WTC11 (cell line): ENCODE results near the gene ZNF43. TPM values are rescaled to one million over a fixed set of nuclear protein-coding genes. Genes with fewer than 3 reads are reported as not detected.
"Not testable (repeated sequence)": the region's sequence is repeated elsewhere in the genome, so short reads cannot be mapped to it uniquely, and the experiment has no call there.

Experiments used
- ATAC-seq: fragments of 200-7000 bp; cut with Tn5 transposase; 2 replicates; pipeline ENCODE4 v1.10.0; 2021; ENCODE audit warnings: mild to moderate bottlenecking, moderate library complexity
- CTCF ChIA-PET: fragments of 300-600 bp; sonication (Branson Sonifier 250); formaldehyde crosslinking; loops from one replicate; lab custom pipeline; 2021; ENCODE audit warnings: antibody characterized with exemption; lab: Charles Lee
- POLR2A ChIA-PET: fragments of 350-600 bp; sonication (Branson Sonifier 250); formaldehyde crosslinking; loops from one replicate; lab custom pipeline; 2021; ENCODE audit warnings: antibody characterized with exemption; lab: Charles Lee
- DNase-seq: peaks from one replicate; pipeline ENCODE4 v3.0.0; 2021; ENCODE audit warnings: low spot score
- H3K27ac Mint-ChIP-seq: 2 replicates; pipeline ENCODE4 v1.8.0; 2021; ENCODE audit warnings: mixed read lengths
- H3K27me3 Mint-ChIP-seq: 2 replicates; pipeline ENCODE4 v1.8.0; 2021; ENCODE audit warnings: low read depth, mild to moderate bottlenecking, moderate library complexity, mixed read lengths
- H3K36me3 Mint-ChIP-seq: 2 replicates; pipeline ENCODE4 v1.8.0; 2021; ENCODE audit warnings: mixed read lengths
- H3K4me1 Mint-ChIP-seq: 2 replicates; pipeline ENCODE4 v1.8.0; 2022; ENCODE audit warnings: mixed read lengths
- H3K4me3 Mint-ChIP-seq: 2 replicates; pipeline ENCODE4 v1.8.0; 2021; ENCODE audit warnings: mild to moderate bottlenecking, moderate library complexity, mixed read lengths
- H3K9me3 Mint-ChIP-seq: 2 replicates; pipeline ENCODE4 v1.8.0; 2021; ENCODE audit warnings: mixed read lengths
- AFF4 ChIP-seq: sonication (generic); formaldehyde crosslinking; IDR thresholded peaks from 2 replicates; pipeline ENCODE4 v1.8.1; 2023; ENCODE audit warnings: mild to moderate bottlenecking, missing genetic modification reagents, borderline replicate concordance
- ATF2 ChIP-seq: sonication (generic); formaldehyde crosslinking; IDR thresholded peaks from 2 replicates; pipeline ENCODE4 v1.8.1; 2022; ENCODE audit warnings: low read depth, missing genetic modification reagents, borderline replicate concordance
- CREB1 ChIP-seq: sonication (generic); formaldehyde crosslinking; IDR thresholded peaks from 2 replicates; pipeline ENCODE4 v1.8.0; 2023; ENCODE audit warnings: mild to moderate bottlenecking, missing genetic modification reagents
- E2F4 ChIP-seq: sonication (generic); formaldehyde crosslinking; IDR thresholded peaks from 2 replicates; pipeline ENCODE4 v1.8.1; 2022; ENCODE audit warnings: low read depth, mild to moderate bottlenecking, moderate library complexity, missing genetic modification reagents, borderline replicate concordance
- EMX1 ChIP-seq: fragments of 250-450 bp; sonication (Bioruptor Pico); IDR thresholded peaks from 2 replicates; pipeline ENCODE4 v1.8.0; 2021; ENCODE audit warnings: mild to moderate bottlenecking
- FOXJ3 ChIP-seq: sonication (generic); formaldehyde crosslinking; IDR thresholded peaks from 2 replicates; pipeline ENCODE4 v1.9.0; 2021; ENCODE audit warnings: missing genetic modification reagents, mild to moderate bottlenecking, borderline replicate concordance
- HMGXB4 ChIP-seq: sonication (generic); formaldehyde crosslinking; IDR thresholded peaks from 2 replicates; pipeline ENCODE4 v1.8.1; 2023; ENCODE audit warnings: mild to moderate bottlenecking, moderate library complexity, missing genetic modification reagents
- JUN ChIP-seq: sonication (generic); formaldehyde crosslinking; IDR thresholded peaks from 2 replicates; pipeline ENCODE4 v1.8.0; 2023; ENCODE audit warnings: mild to moderate bottlenecking, missing genetic modification reagents
- MAX ChIP-seq: sonication (generic); formaldehyde crosslinking; IDR thresholded peaks from 2 replicates; pipeline ENCODE4 v1.8.0; 2022; ENCODE audit warnings: mild to moderate bottlenecking, missing genetic modification reagents
- NFATC4 ChIP-seq: fragments of 250-450 bp; sonication (Bioruptor Pico); IDR thresholded peaks from 2 replicates; pipeline ENCODE4 v1.9.0; 2021; ENCODE audit warnings: mild to moderate bottlenecking
- NFE2L1 ChIP-seq: sonication (generic); formaldehyde crosslinking; IDR thresholded peaks from 2 replicates; pipeline ENCODE4 v1.8.1; 2023; ENCODE audit warnings: missing genetic modification reagents
- SP1 ChIP-seq: sonication (generic); formaldehyde crosslinking; conservative IDR thresholded peaks from 2 replicates; pipeline ENCODE4 v1.8.1; 2022; ENCODE audit warnings: missing genetic modification reagents
- ZNF121 ChIP-seq: sonication (generic); formaldehyde crosslinking; IDR thresholded peaks from 2 replicates; pipeline ENCODE4 v1.8.0; 2023; ENCODE audit warnings: missing genetic modification reagents
- total RNA-seq: library from RNA; stranded (reverse); gene quantifications from 3 replicates; pipeline ENCODE4 v1.2.3, GENCODE V29; 2021
- TF ChIP-seq, protein P1 (sequence below): fragments of 250-450 bp; sonication (Bioruptor Pico); IDR thresholded peaks from 2 replicates; pipeline ENCODE4 v1.9.0; 2021; ENCODE audit warnings: mild to moderate bottlenecking, borderline replicate concordance
- TF ChIP-seq, protein P2 (sequence below): fragments of 250-450 bp; sonication (Bioruptor Pico); IDR thresholded peaks from 2 replicates; pipeline ENCODE4 v1.9.0; 2021; ENCODE audit warnings: mild to moderate bottlenecking

ZNF43 gene
- total RNA-seq, 1 experiment from 2014 or later, result 55.2 TPM

DNA sequence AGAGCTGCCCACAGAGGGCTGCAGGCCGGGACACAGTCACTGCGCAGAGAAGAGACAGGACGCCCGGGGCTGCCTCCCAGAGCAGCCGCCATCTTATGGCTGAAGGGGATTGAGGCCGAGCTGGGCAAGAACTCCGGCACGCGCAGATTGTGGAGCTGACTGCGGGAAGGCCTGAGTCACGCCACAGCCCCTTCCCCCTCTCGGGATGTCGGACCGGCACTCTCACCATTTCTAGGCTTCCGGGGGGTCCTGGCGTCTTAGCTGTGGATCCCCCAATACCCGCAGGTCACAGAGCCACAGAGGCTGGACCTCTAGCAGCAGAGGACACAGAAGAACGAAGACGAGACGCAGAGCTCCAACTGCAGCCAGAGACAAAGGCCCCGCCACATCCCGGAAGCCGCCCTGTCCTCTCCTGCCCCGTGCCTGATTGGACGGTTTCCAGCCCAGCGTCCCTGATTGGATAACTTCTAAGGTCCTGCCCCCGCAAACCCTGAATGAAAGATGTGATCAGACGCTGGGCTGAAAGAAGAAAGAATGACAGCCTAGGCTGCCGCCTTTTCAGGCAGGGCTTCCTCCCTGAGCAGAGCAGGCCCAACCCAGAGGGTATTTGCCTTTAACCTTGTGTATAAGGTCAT lies at the start of gene ZNF43 (continued):
- peak; percentile 73 for TF ChIP-seq SP1 (CRISPR knock-in tag)
- 0 out of 2 replicates have a peak, but pooled peaks have one; percentile 61 for TF ChIP-seq NFATC4 (CRISPR knock-in tag)
- TF ChIP-seq NFE2L1 (CRISPR knock-in tag), result peak; percentile 78; the same call in 1 of the 2 replicates
- TF ChIP-seq CREB1, result peak; percentile 81
- TF ChIP-seq ATF2 (CRISPR knock-in tag), result peak; percentile 6; the same call in 1 of the 2 replicates
- TF ChIP-seq AFF4 (CRISPR knock-in tag), result no peak
- TF ChIP-seq MAX (CRISPR knock-in tag), result peak; percentile 82
- TF ChIP-seq E2F4 (CRISPR knock-in tag), result 0 out of 2 replicates have a peak, but pooled peaks have one; percentile 58
- TF ChIP-seq, protein P1, sequence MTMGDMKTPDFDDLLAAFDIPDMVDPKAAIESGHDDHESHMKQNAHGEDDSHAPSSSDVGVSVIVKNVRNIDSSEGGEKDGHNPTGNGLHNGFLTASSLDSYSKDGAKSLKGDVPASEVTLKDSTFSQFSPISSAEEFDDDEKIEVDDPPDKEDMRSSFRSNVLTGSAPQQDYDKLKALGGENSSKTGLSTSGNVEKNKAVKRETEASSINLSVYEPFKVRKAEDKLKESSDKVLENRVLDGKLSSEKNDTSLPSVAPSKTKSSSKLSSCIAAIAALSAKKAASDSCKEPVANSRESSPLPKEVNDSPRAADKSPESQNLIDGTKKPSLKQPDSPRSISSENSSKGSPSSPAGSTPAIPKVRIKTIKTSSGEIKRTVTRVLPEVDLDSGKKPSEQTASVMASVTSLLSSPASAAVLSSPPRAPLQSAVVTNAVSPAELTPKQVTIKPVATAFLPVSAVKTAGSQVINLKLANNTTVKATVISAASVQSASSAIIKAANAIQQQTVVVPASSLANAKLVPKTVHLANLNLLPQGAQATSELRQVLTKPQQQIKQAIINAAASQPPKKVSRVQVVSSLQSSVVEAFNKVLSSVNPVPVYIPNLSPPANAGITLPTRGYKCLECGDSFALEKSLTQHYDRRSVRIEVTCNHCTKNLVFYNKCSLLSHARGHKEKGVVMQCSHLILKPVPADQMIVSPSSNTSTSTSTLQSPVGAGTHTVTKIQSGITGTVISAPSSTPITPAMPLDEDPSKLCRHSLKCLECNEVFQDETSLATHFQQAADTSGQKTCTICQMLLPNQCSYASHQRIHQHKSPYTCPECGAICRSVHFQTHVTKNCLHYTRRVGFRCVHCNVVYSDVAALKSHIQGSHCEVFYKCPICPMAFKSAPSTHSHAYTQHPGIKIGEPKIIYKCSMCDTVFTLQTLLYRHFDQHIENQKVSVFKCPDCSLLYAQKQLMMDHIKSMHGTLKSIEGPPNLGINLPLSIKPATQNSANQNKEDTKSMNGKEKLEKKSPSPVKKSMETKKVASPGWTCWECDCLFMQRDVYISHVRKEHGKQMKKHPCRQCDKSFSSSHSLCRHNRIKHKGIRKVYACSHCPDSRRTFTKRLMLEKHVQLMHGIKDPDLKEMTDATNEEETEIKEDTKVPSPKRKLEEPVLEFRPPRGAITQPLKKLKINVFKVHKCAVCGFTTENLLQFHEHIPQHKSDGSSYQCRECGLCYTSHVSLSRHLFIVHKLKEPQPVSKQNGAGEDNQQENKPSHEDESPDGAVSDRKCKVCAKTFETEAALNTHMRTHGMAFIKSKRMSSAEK (CRISPR knock-in tag), result no peak
- TF ChIP-seq FOXJ3 (CRISPR knock-in tag), result no peak
- peak; percentile 78; the same call in 1 of the 2 replicates for TF ChIP-seq JUN (CRISPR knock-in tag)
- 0 out of 2 replicates have a peak, but pooled peaks have one; percentile 60 for TF ChIP-seq EMX1 (CRISPR knock-in tag)
- TF ChIP-seq, protein P2, sequence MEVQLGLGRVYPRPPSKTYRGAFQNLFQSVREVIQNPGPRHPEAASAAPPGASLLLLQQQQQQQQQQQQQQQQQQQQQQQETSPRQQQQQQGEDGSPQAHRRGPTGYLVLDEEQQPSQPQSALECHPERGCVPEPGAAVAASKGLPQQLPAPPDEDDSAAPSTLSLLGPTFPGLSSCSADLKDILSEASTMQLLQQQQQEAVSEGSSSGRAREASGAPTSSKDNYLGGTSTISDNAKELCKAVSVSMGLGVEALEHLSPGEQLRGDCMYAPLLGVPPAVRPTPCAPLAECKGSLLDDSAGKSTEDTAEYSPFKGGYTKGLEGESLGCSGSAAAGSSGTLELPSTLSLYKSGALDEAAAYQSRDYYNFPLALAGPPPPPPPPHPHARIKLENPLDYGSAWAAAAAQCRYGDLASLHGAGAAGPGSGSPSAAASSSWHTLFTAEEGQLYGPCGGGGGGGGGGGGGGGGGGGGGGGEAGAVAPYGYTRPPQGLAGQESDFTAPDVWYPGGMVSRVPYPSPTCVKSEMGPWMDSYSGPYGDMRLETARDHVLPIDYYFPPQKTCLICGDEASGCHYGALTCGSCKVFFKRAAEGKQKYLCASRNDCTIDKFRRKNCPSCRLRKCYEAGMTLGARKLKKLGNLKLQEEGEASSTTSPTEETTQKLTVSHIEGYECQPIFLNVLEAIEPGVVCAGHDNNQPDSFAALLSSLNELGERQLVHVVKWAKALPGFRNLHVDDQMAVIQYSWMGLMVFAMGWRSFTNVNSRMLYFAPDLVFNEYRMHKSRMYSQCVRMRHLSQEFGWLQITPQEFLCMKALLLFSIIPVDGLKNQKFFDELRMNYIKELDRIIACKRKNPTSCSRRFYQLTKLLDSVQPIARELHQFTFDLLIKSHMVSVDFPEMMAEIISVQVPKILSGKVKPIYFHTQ (CRISPR knock-in tag), result peak; percentile 57; the same call in 1 of the 2 replicates
- TF ChIP-seq ZNF121 (CRISPR knock-in tag), result no peak
- TF ChIP-seq HMGXB4 (CRISPR knock-in tag), result peak; percentile 46; the same call in 1 of the 2 replicates

DNA sequence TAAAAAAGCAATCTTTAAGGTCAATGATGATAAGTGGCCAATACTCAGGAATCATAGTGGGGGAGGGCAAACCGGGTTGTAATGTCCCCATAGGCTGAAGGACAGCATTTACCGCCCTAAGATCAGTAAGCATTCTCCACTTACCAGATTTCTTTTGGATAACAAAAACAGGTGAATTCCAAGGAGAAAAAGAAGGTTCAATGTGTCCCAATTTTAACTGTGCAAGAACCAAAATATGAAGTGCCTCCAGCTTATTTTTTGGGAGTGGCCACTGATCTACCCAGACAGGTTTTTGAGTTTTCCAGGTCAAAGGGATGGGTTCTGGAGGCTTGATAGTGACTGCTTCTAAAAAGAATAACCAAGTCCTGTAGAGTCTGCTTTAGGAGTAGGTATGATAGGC lies 49.5 kb upstream of the ZNF43 start:
- H3K27ac Mint-ChIP-seq, CTCF ChIA-PET, H3K4me1 Mint-ChIP-seq, POLR2A ChIA-PET, DNase-seq, H3K4me3 Mint-ChIP-seq, ATAC-seq: not testable (repeated sequence)
- peaks cover 51% of the 10 kb centered on the region for H3K36me3 Mint-ChIP-seq
- peaks cover 17% of the 10 kb centered on the region for H3K27me3 Mint-ChIP-seq
- H3K9me3 Mint-ChIP-seq, result peaks cover 78% of the 10 kb centered on the region

GRCh38 chr19:21884786-21885185 lies 48.8 kb upstream of the ZNF43 start:
- ATAC-seq, H3K27ac Mint-ChIP-seq, POLR2A ChIA-PET, H3K4me3 Mint-ChIP-seq, CTCF ChIA-PET, DNase-seq, H3K4me1 Mint-ChIP-seq: not testable (repeated sequence)
- peaks cover 56% of the 10 kb centered on the region for H3K36me3 Mint-ChIP-seq
- peaks cover 21% of the 10 kb centered on the region for H3K27me3 Mint-ChIP-seq
- H3K9me3 Mint-ChIP-seq, result peaks cover 83% of the 10 kb centered on the region
